DMS53 (cell line): ENCODE data around the gene TFDP1.

Experiments used
- DNase-seq: peaks from one replicate; lab custom pipeline; 2025; lab: John Stamatoyannopoulos, UW

The TFDP1 gene

GRCh38 chr13:113584205-113584869 lies at the start of gene TFDP1:
Gene TFDP1 (plus strand): TSS chr13:113584753. CDS start chr13:113585838, 1,085 bp downstream.
- peak; percentile 84 for DNase-seq

GRCh38 chr13:113535381-113535781 lies 49.2 kb upstream of the TFDP1 start:
- DNase-seq, result peak; percentile 25

GRCh38 chr13:113536461-113537110 lies 48.0 kb upstream of the TFDP1 start:
- DNase-seq, result no peak

GRCh38 chr13:113537205-113537604 lies 47.3 kb upstream of the TFDP1 start:
- DNase-seq, result no peak

- DNase-seq, result no peak
Observed at GRCh38 chr13:113537909-113538688, 46.5 kb upstream of the TFDP1 start.

- DNase-seq, result no peak
Observed at GRCh38 chr13:113538689-113539058, 45.9 kb upstream of the TFDP1 start.

- no peak for DNase-seq
Observed at GRCh38 chr13:113539176-113539575, 45.4 kb upstream of the TFDP1 start.

- DNase-seq, result no peak
Observed at GRCh38 chr13:113539822-113540221, 44.7 kb upstream of the TFDP1 start.

GRCh38 chr13:113540523-113540922 lies 44.0 kb upstream of the TFDP1 start:
- no peak for DNase-seq

- DNase-seq, result no peak
Observed at GRCh38 chr13:113542751-113543424, 41.7 kb upstream of the TFDP1 start.

- no peak for DNase-seq
Observed at GRCh38 chr13:113544071-113544891, 40.3 kb upstream of the TFDP1 start.

- DNase-seq, result no peak
Observed at GRCh38 chr13:113544896-113545295, 39.7 kb upstream of the TFDP1 start.

GRCh38 chr13:113545455-113545930 lies 39.1 kb upstream of the TFDP1 start:
- no peak for DNase-seq

GRCh38 chr13:113545931-113546516 lies 38.5 kb upstream of the TFDP1 start:
- no peak for DNase-seq

- DNase-seq, result no peak
Observed at GRCh38 chr13:113546571-113547237, 37.8 kb upstream of the TFDP1 start.

GRCh38 chr13:113547238-113547971 lies 37.1 kb upstream of the TFDP1 start:
- no peak for DNase-seq

- DNase-seq, result no peak
Observed at GRCh38 chr13:113548171-113548641, 36.3 kb upstream of the TFDP1 start.

GRCh38 chr13:113548778-113549621 lies 35.6 kb upstream of the TFDP1 start:
- no peak for DNase-seq

GRCh38 chr13:113550453-113550852 lies 34.1 kb upstream of the TFDP1 start:
- no peak for DNase-seq
